ENCODE measurements around the gene PDE3A. TPM values are rescaled to one million over a fixed set of nuclear protein-coding genes. Genes with fewer than 3 reads are reported as not detected.

PDE3A gene
- total RNA-seq, 4 donors from 2014 or later, result 7.7 to 75.8 (median 18.7) TPM

GRCh38 chr12:20590570-20590969 lies 222.2 kb downstream of the PDE3A start:
- no peaks in the 10 kb centered on the region for H3K4me1 ChIP-seq
- H3K27me3 ChIP-seq, result no peaks in the 10 kb centered on the region
- DNase-seq, result no peak
- no peaks in the 10 kb centered on the region for H3K9me3 ChIP-seq
- TF ChIP-seq POLR2A (IDR thresholded peaks at IDR 0.05) (no peak), CTCF (IDR thresholded peaks at IDR 0.05) (no peak)
- H3K36me3 ChIP-seq, result no peaks in the 10 kb centered on the region
- intact Hi-C loops (cut with DNase I; ENCODE audit: low total_unique reads), result no loop called here
- H3K4me3 ChIP-seq, result no peak overlapping the region
- H3K27ac ChIP-seq, result no peak overlapping the region

- no peak overlapping the region for H3K4me3 ChIP-seq
- no peak overlapping the region for H3K27ac ChIP-seq
- no peaks in the 10 kb centered on the region for H3K9me3 ChIP-seq
- no peak for DNase-seq
- TF ChIP-seq POLR2A (IDR thresholded peaks at IDR 0.05) (no peak), CTCF (IDR thresholded peaks at IDR 0.05) (no peak)
- no peaks in the 10 kb centered on the region for H3K36me3 ChIP-seq
- intact Hi-C loops (cut with DNase I; ENCODE audit: low total_unique reads), result no loop called here
- H3K4me1 ChIP-seq, result no peaks in the 10 kb centered on the region
- no peaks in the 10 kb centered on the region for H3K27me3 ChIP-seq
These were observed 224.2 kb downstream of the PDE3A start for GRCh38 chr12:20592556-20592955.

GRCh38 chr12:20593611-20594010 lies 225.3 kb downstream of the PDE3A start:
- Histone ChIP-seq H3K27me3 (no peaks in the 10 kb centered on the region), H3K9me3 (no peaks in the 10 kb centered on the region), H3K4me3 (no peak overlapping the region), H3K36me3 (no peaks in the 10 kb centered on the region), H3K4me1 (no peaks in the 10 kb centered on the region), H3K27ac (no peak overlapping the region)
- intact Hi-C loops (cut with DNase I; ENCODE audit: low total_unique reads), result no loop called here
- TF ChIP-seq POLR2A (IDR thresholded peaks at IDR 0.05), result no peak
- TF ChIP-seq CTCF (IDR thresholded peaks at IDR 0.05), result no peak
- DNase-seq, result no peak

- TF ChIP-seq POLR2A (IDR thresholded peaks at IDR 0.05), result no peak
- no peak for TF ChIP-seq CTCF (IDR thresholded peaks at IDR 0.05)
- H3K9me3 ChIP-seq, result no peaks in the 10 kb centered on the region
- intact Hi-C loops (cut with DNase I; ENCODE audit: low total_unique reads), result no loop called here
- no peak overlapping the region for H3K4me3 ChIP-seq
- no peak for DNase-seq
- no peak overlapping the region for H3K27ac ChIP-seq
- H3K4me1 ChIP-seq, result no peaks in the 10 kb centered on the region
- H3K36me3 ChIP-seq, result no peaks in the 10 kb centered on the region
- no peaks in the 10 kb centered on the region for H3K27me3 ChIP-seq
These were observed 227.7 kb downstream of the PDE3A start for GRCh38 chr12:20596061-20596460.

- no peak overlapping the region for H3K27ac ChIP-seq
- intact Hi-C loops (cut with DNase I; ENCODE audit: low total_unique reads), result no loop called here
These were observed 231.4 kb downstream of the PDE3A start for GRCh38 chr12:20599757-20600156.

More at GRCh38 chr12:20599757-20600156, 231.4 kb downstream of the PDE3A start:
- Histone ChIP-seq H3K4me3 (no peak overlapping the region), H3K36me3 (no peaks in the 10 kb centered on the region), H3K4me1 (no peaks in the 10 kb centered on the region), H3K27me3 (no peaks in the 10 kb centered on the region), H3K9me3 (no peaks in the 10 kb centered on the region)
- no peak for TF ChIP-seq CTCF (IDR thresholded peaks at IDR 0.05)
- TF ChIP-seq POLR2A (IDR thresholded peaks at IDR 0.05), result no peak
- no peak for DNase-seq
